B cell (primary cell): ENCODE measurements around the gene SLC18A3. TPM values are rescaled to one million over a fixed set of nuclear protein-coding genes. Genes with fewer than 3 reads are reported as not detected.

Source experiments
- ATAC-seq: fragments of 200-7000 bp; cut with Tn5 transposase; one replicate; pipeline ENCODE4 v1.10.0; 2021; ENCODE audit warnings: low read depth, mild to moderate bottlenecking, moderate number of reproducible peaks, moderate library complexity
- CTCF ChIA-PET: fragments of 350-600 bp; sonication (Branson Sonifier 250); formaldehyde crosslinking; loops from one replicate; lab custom pipeline; 2021; ENCODE audit warnings: antibody characterized with exemption, inconsistent platforms; lab: Charles Lee
- POLR2A ChIA-PET: fragments of 350-600 bp; sonication (Branson Sonifier 250); formaldehyde crosslinking; loops from one replicate; lab custom pipeline; 2021; ENCODE audit warnings: antibody characterized with exemption; lab: Charles Lee
- DNase-seq: peaks from one replicate; pipeline ENCODE4 v3.0.0; 2013
- H2AFZ ChIP-seq: 2 replicates; pipeline ENCODE4 v1.6.1; 2012; ENCODE audit warnings: mild to moderate bottlenecking, low read depth, low read length; ENCODE audit not compliant: insufficient read depth, poor library complexity, severe bottlenecking
- H3K27ac ChIP-seq, 2 donors: 1 replicate in 1 of 2; 2 replicates in 1 of 2; pipeline ENCODE4 v1.5.1; 2012 to 2013; ENCODE audit warnings: low read length in 2 of 2, mild to moderate bottlenecking in 2 of 2, moderate library complexity in 1 of 2
- H3K27me3 ChIP-seq, 4 experiments: fragments of 200-600 bp in 1 of 4; sonication (generic) in 1 of 4; replicated peaks in 1 of 4; 1 replicate in 2 of 4; 2 replicates in 2 of 4; pipeline versions ENCODE4 v1.6.1 to v1.7.0; 2013 to 2016; ENCODE audit warnings: low read length in 3 of 4, mild to moderate bottlenecking in 2 of 4, mixed read lengths in 1 of 4, moderate library complexity in 1 of 4; ENCODE audit not compliant: insufficient read depth in 4 of 4, control insufficient read depth in 3 of 4; ENCODE audit errors: control extremely low read depth in 1 of 4
- H3K36me3 ChIP-seq, 2 experiments: replicated peaks in 1 of 2; 1 replicate in 1 of 2; 2 replicates in 1 of 2; pipeline versions ENCODE4 v1.6.1 to v1.7.1; 2013; ENCODE audit warnings: low read length in 1 of 2; ENCODE audit not compliant: insufficient read depth in 2 of 2, control insufficient read depth in 1 of 2; ENCODE audit errors: control extremely low read depth in 1 of 2, extremely low read depth in 1 of 2
- H3K4me1 ChIP-seq, 2 donors: fragments of 200-600 bp in 1 of 2; sonication (generic) in 1 of 2; 1 replicate in 1 of 2; 2 replicates in 1 of 2; pipeline versions ENCODE4 v1.5.1 to v1.6.1; 2013 to 2017; ENCODE audit warnings: low read length in 2 of 2; ENCODE audit not compliant: control insufficient read depth in 2 of 2, insufficient read depth in 2 of 2
- H3K4me2 ChIP-seq: replicated peaks from 2 replicates; pipeline ENCODE3; 2012; ENCODE audit warnings: mild to moderate bottlenecking, low read depth, low read length; ENCODE audit not compliant: poor library complexity, severe bottlenecking
- H3K4me3 ChIP-seq, 5 experiments: fragments of 200-600 bp in 1 of 5; sonication (generic) in 1 of 5; 1 replicate in 3 of 5; 2 replicates in 2 of 5; pipeline versions ENCODE4 v1.5.1 to v1.7.0; 2011 to 2016; ENCODE audit warnings: low read length in 4 of 5, mild to moderate bottlenecking in 4 of 5, low read depth in 2 of 5, control low read depth in 1 of 5, moderate library complexity in 1 of 5; ENCODE audit not compliant: insufficient read depth in 1 of 5; ENCODE audit errors: control extremely low read depth in 1 of 5, extremely low read depth in 1 of 5
- H3K79me2 ChIP-seq: fragments of 200-600 bp; sonication (generic); one replicate; pipeline ENCODE4 v1.6.0; 2016; ENCODE audit warnings: low read length; ENCODE audit not compliant: control insufficient read depth, insufficient read depth
- H3K9ac ChIP-seq: fragments of 200-600 bp; sonication (generic); 2 replicates; pipeline ENCODE4 v1.6.1; 2017; ENCODE audit warnings: mild to moderate bottlenecking, low read length, moderate library complexity
- H3K9me3 ChIP-seq, 3 donors: one replicate each; pipeline versions ENCODE4 v1.6.1 to v1.7.1; 2013; ENCODE audit warnings: low read length in 2 of 3; ENCODE audit not compliant: control insufficient read depth in 2 of 3, insufficient read depth in 1 of 3; ENCODE audit errors: control extremely low read depth in 1 of 3
- H4K20me1 ChIP-seq: 2 replicates; pipeline ENCODE4 v1.6.0; 2012; ENCODE audit warnings: mild to moderate bottlenecking, low read length; ENCODE audit not compliant: insufficient read depth, control insufficient read depth, poor library complexity, severe bottlenecking
- H3K27ac Mint-ChIP-seq: one replicate; pipeline ENCODE4 v1.8.0; 2021; ENCODE audit warnings: mixed read lengths
- H3K27me3 Mint-ChIP-seq: one replicate; pipeline ENCODE4 v1.8.0; 2021; ENCODE audit warnings: mixed read lengths
- H3K4me1 Mint-ChIP-seq: one replicate; pipeline ENCODE4 v1.8.0; 2021; ENCODE audit warnings: mixed read lengths
- H3K4me3 Mint-ChIP-seq: one replicate; pipeline ENCODE4 v1.8.0; 2021; ENCODE audit warnings: mixed read lengths
- H3K9me3 Mint-ChIP-seq: one replicate; pipeline ENCODE4 v1.8.0; 2022; ENCODE audit warnings: mixed read lengths; ENCODE audit not compliant: insufficient read depth
- CTCF ChIP-seq: fragments of 200-600 bp; IDR thresholded peaks from one replicate; pipeline ENCODE4 v1.8.0; 2022; ENCODE audit warnings: antibody characterized with exemption, mild to moderate bottlenecking
- EZH2 ChIP-seq: IDR thresholded peaks from 2 replicates; pipeline ENCODE4 v1.6.1; 2012; ENCODE audit warnings: borderline replicate concordance, low read depth, mild to moderate bottlenecking, moderate library complexity, low read length; ENCODE audit not compliant: insufficient read depth, poor library complexity, severe bottlenecking
- WGBS: methylation state at CpG from one replicate; pipeline ENCODE4 v1.1.5; 2013; ENCODE audit warnings: missing lambda C conversion rate; ENCODE audit not compliant: insufficient coverage; 5-methylcytosine and 5-hydroxymethylcytosine counted together
- intact Hi-C: fragments of 100-400 bp; cut with micrococcal nuclease; formaldehyde crosslinking; loops from one replicate; pipeline ENCODE4 v1.10.0; 2022
- polyA plus RNA-seq: library from polyadenylated mRNA; depleted of rRNA; stranded (reverse); fragments of >200 nt; gene quantifications from 2 replicates; pipeline ENCODE4 v1.2.3, GENCODE V29; 2012
- total RNA-seq, 2 donors: library from RNA; stranded (reverse); fragments of 120-200 nt in 1 of 2; gene quantifications; 1 replicate in 1 of 2; 2 replicates in 1 of 2; pipeline versions ENCODE4 v1.2.3 to v1.2.4, GENCODE V29; 2013 to 2022

Gene SLC18A3
- total and polyA plus RNA-seq, 2 donors (not counting 1 experiment from before 2014, with no cell fraction given), result not detected

- Histone ChIP-seq H4K20me1 (no peaks in the 10 kb centered on the region), H3K9ac (no peak overlapping the region), H3K9me3 (peaks cover 0 to 4% (median 0%) of the 10 kb centered on the region in 3 donors), H2AFZ (no peak overlapping the region), H3K27ac (no peak overlapping the region), H3K4me1 (no peaks in the 10 kb centered on the region), H3K27me3 (peaks cover 0 to 4% (median 1%) of the 10 kb centered on the region in 4 experiments), H3K36me3 (no peaks in the 10 kb centered on the region), H3K79me2 (no peaks in the 10 kb centered on the region), H3K4me3 (no peak overlapping the region), H3K4me2 (no peak overlapping the region)
- Mint-ChIP-seq H3K27ac (no peak overlapping the region), H3K27me3 (peaks cover 5% of the 10 kb centered on the region), H3K4me1 (no peaks in the 10 kb centered on the region), H3K9me3 (no peaks in the 10 kb centered on the region), H3K4me3 (no peak overlapping the region)
- 91% methylated on average over 4 of the region's 9 CpGs for WGBS
- CTCF ChIA-PET, result no interaction called here
- ATAC-seq, result no peak
- POLR2A ChIA-PET, result no interaction called here
- TF ChIP-seq CTCF (no peak), EZH2 (no peak)
- intact Hi-C loops, result no loop called here
- no peak for DNase-seq
Measured at GRCh38 chr10:49629431-49629881, 19.3 kb downstream of the SLC18A3 start.

GRCh38 chr10:49631975-49632374, 21.9 kb downstream of the SLC18A3 start:
- Mint-ChIP-seq H3K9me3 (no peaks in the 10 kb centered on the region), H3K27me3 (no peaks in the 10 kb centered on the region), H3K27ac (no peak overlapping the region), H3K4me3 (no peak overlapping the region), H3K4me1 (no peaks in the 10 kb centered on the region)
- intact Hi-C loops, result no loop called here
- H3K79me2 ChIP-seq, result no peaks in the 10 kb centered on the region
- POLR2A ChIA-PET, result no interaction called here
- TF ChIP-seq CTCF, result no peak
- no peak for TF ChIP-seq EZH2
- peaks cover 0 to 4% (median 0%) of the 10 kb centered on the region in 3 donors for H3K9me3 ChIP-seq
- no peak overlapping the region for H3K4me3 ChIP-seq
- H3K27ac ChIP-seq, result no peak overlapping the region
- ATAC-seq (no peak), DNase-seq (no peak)
- no peak overlapping the region for H3K4me2 ChIP-seq
- no peaks in the 10 kb centered on the region for H3K4me1 ChIP-seq
- no peak overlapping the region for H3K9ac ChIP-seq
- H4K20me1 ChIP-seq, result no peaks in the 10 kb centered on the region
- H3K36me3 ChIP-seq, result no peaks in the 10 kb centered on the region
- 97% methylated on average over 6 of the region's 6 CpGs for WGBS
- peaks cover 0 to 2% (median 0%) of the 10 kb centered on the region in 4 experiments for H3K27me3 ChIP-seq
- CTCF ChIA-PET, result no interaction called here
- H2AFZ ChIP-seq, result no peak overlapping the region
